B cell (primary cell): ENCODE results near the gene PBX1.

ENCODE experiments used
- CTCF ChIP-seq: fragments of 200-600 bp; IDR thresholded peaks from one replicate; pipeline ENCODE4 v1.8.0; 2022; ENCODE audit warnings: antibody characterized with exemption, mild to moderate bottlenecking
- EZH2 ChIP-seq: IDR thresholded peaks from 2 replicates; pipeline ENCODE4 v1.6.1; 2012; ENCODE audit warnings: borderline replicate concordance, low read depth, mild to moderate bottlenecking, moderate library complexity, low read length; ENCODE audit not compliant: insufficient read depth, poor library complexity, severe bottlenecking

- TF ChIP-seq CTCF (no peak), EZH2 (no peak)
Measured at GRCh38 chr1:164703463-164703862, 144.5 kb downstream of the PBX1 start.
